IPS DF 4.7 (cell line): ENCODE data around the gene EIF4G3.
"Not testable (repeated sequence)": the region's sequence is repeated elsewhere in the genome, so short reads cannot be mapped to it uniquely, and the experiment has no call there.

ENCODE experiments used
- DNase-seq: peaks from one replicate; pipeline ENCODE4 v3.0.0-alpha.2; 2013; ENCODE audit warnings: low spot score; ENCODE audit errors: extremely low read depth

EIF4G3 gene

DNA sequence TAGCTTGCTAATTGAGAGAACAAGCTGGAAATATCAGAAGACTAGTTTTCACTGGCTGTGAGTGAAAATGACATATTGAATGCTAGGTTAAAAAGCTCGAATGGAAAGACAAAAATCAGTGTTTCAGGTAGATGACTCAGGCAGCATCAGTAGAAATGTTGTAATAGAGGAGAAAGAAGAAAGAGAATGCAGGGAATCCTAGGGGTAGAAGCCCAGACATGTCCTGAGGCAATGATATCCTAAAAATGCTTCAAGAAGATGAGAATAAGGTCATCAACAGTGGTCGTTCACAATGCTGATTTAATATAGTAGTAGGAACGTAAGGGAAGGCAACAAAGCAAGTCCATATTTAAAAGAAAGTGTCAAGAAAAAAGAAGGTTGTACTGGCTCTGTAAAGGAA lies 292.9 kb downstream of the EIF4G3 start:
- DNase-seq = no peak

- no peak for DNase-seq
Observed at GRCh38 chr1:20882837-20883236, 293.9 kb downstream of the EIF4G3 start.

DNA sequence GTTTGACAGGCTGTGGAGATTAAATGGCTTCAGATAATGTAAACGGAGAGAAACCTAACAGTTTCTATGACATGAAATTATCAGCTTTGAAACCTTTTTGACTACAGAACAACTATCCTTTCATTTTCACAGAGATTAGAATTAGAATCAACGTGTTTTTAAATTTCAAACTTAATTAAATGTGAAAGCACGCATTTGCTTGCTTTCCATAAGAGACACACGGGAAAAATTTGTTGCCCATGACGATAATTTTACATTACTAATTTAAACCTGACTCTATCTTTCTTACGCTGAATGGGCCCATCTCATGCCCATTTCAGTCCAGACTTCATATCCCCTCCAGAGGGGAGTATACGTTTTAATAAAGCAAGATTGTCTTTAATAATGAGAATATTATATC lies 297.9 kb downstream of the EIF4G3 start:
- DNase-seq = no peak

GRCh38 chr1:20875198-20875973 lies 301.3 kb downstream of the EIF4G3 start:
- DNase-seq = no peak

GRCh38 chr1:20873311-20873710 lies 303.4 kb downstream of the EIF4G3 start:
- no peak for DNase-seq

DNA sequence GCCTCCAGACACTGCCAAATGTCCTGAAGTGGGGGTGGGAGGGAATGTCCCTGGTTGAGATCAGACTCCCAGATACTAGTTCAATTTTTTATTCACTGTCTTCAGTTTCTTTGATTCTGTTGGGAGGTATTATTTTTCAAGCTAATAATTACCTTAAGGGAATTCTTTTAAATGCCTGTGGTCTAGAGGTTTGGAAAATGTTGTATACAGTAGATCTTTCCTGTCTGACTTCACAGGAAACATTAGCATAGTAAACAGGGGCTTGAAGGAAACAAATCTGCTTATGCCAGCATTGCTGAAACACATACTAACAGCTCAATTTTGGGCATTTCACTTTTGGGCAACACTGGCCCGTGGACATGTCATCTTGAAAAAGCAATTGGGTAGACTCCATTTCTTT lies 305.3 kb downstream of the EIF4G3 start:
- DNase-seq = no peak

- DNase-seq = no peak
Observed at GRCh38 chr1:20870718-20871117, 306.0 kb downstream of the EIF4G3 start.

- DNase-seq = no peak
Observed at GRCh38 chr1:20868263-20868662, 308.4 kb downstream of the EIF4G3 start.

DNA sequence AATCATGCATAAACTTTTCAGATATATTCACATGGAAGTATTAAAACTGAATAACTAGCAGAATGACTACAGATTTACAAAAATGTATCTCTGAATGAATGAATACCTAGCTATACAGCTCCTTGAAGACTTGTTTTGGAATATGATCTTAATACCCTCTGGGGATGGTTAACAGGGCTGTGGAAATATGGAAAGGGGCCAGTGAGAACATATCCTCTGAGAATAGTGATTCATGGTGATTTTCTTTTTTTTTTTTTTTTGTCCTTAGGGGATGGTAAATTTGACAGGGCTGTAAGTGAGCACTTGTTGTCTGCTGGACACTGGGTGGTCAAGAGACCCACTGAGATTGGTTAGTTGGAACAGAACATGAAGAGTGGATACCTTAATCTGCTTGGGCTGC lies 308.9 kb downstream of the EIF4G3 start:
- no peak for DNase-seq

- no peak for DNase-seq
Observed at GRCh38 chr1:20867062-20867461, 309.6 kb downstream of the EIF4G3 start.

GRCh38 chr1:20865001-20865400 lies 311.7 kb downstream of the EIF4G3 start:
- no peak for DNase-seq

DNA sequence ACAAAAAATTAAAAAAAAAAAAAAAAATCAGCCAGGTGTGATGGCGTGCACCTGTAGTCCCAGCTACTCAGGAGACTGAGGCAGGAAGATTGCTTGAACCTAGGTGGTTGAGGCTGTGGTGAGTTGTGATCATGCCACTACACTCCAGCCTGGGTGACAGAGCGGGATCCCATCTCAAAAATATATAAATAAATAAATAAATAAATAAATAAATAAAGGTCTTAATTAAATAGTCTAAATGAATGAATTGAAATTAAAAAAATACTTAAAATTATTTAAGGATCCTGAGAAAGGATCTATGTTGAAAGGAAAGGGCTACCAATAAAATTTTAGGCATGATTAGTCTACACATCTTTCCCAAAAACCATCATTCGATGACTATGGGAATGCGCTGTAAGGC lies 322.2 kb downstream of the EIF4G3 start:
- no peak for DNase-seq

DNA sequence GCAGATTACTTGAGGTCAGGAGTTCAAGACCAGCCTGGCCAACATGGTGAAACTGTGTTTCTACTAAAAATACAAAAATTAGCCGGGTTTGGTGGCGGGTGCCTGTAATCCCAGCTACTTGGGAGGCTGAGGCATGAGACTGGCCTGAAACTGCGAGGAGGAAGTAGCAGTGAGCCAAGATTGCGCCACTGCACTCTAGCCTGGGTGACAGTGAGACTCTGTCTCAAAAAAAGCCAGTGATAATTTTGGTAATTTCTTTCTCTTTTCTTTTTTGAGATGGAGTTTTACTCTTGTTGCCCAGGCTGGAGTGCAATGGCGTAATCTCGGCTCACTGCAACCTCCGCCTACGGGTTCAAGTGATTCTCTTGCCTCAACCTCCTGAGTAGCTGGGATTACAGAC lies 324.9 kb downstream of the EIF4G3 start:
- not testable (repeated sequence) for DNase-seq

GRCh38 chr1:20850021-20850420 lies 326.7 kb downstream of the EIF4G3 start:
- no peak for DNase-seq

DNA sequence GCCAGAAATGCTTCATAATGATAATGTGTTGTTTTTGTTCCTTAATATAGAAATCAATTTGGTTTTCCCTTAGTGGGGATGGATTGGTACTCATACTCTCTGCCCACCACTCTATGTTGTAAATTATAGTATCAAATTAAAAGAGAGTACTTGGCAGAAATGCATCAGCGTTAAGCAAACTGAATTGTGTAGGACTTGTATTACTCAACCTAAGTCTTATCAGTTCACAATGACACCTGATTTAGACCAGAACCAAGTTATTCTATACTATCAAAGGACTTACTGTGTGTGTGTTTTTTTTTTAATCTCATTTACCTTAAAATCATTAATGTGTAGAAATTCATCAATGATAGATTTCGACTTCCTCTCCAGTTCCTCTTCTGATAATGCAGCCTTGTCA lies 327.6 kb downstream of the EIF4G3 start:
- no peak for DNase-seq

- no peak for DNase-seq
Observed at GRCh38 chr1:20848162-20848561, 328.5 kb downstream of the EIF4G3 start.

- DNase-seq = no peak
Observed at GRCh38 chr1:20847611-20848080, 329.1 kb downstream of the EIF4G3 start.

GRCh38 chr1:20846461-20847374 lies 330.0 kb downstream of the EIF4G3 start:
- no peak for DNase-seq

- DNase-seq = no peak
Observed at GRCh38 chr1:20840731-20841130, 336.0 kb downstream of the EIF4G3 start.

GRCh38 chr1:20837554-20838192 lies 339.0 kb downstream of the EIF4G3 start:
- no peak for DNase-seq

DNA sequence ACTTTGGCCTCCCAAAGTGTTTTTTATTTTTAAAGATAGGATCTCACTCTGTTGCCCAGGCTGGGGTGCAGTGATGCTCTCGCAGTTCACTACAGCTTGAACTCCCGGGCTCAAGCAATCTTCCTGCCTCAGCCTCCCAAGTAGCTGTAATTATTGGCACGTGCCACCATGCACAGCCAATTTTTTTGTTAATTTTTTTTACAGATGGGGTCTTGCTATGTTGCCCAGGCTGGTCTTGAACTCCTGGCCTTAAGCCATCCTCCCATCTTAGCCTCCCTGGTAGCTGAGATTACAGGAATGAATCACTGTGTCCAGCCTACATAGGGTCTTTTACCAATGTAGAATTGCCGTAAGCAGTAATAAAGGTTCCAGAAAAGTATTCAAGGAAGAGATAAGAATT lies 340.5 kb downstream of the EIF4G3 start:
- DNase-seq = no peak

DNA sequence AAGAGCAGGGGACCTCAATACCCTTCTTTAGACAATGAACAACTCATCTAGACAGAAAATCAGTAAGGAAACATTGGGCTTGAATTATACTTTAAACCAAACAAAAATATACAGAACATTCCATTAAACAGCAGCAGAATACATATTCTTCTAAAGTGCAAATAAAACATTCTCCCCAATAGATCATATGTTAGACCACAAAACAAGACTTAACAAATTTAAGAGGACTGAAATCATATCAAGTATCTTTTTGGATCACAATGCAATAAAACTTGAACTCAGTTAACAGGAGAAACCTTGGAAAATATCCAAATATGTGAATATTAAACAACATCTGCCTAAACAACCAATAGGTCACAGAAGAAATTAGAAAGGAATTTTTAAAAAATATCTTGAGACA lies 341.9 kb downstream of the EIF4G3 start:
- DNase-seq = no peak
